HepG2 (cell line): ENCODE results near the gene STX10. TPM values are rescaled to one million over a fixed set of nuclear protein-coding genes. Genes with fewer than 3 reads are reported as not detected.
A peak's percentile ranks its signal among the peaks of the same experiment; 100 is the strongest.

ENCODE experiments used
- AGO1 ChIP-seq: fragments of 200-400 bp; formaldehyde crosslinking; IDR thresholded peaks from 2 replicates; pipeline ENCODE4 v1.6.1; 2017; ENCODE audit warnings: mild to moderate bottlenecking, low read depth, low read length, moderate library complexity; ENCODE audit not compliant: poor library complexity, severe bottlenecking
- AKNA ChIP-seq: sonication (generic); formaldehyde crosslinking; IDR thresholded peaks from 2 replicates; pipeline ENCODE4 v1.4.0; 2020; ENCODE audit warnings: missing genetic modification reagents, borderline replicate concordance
- ARNTL ChIP-seq: sonication (generic); formaldehyde crosslinking; IDR thresholded peaks from 2 replicates; pipeline ENCODE4 v1.4.0; 2020; ENCODE audit warnings: mild to moderate bottlenecking, missing genetic modification reagents
- CC2D1A ChIP-seq: sonication (generic); formaldehyde crosslinking; IDR thresholded peaks from 2 replicates; pipeline ENCODE4 v1.8.1; 2023; ENCODE audit warnings: mild to moderate bottlenecking, missing genetic modification reagents
- CEBPB ChIP-seq: IDR thresholded peaks from 2 replicates; pipeline ENCODE4 v1.6.1; 2011; ENCODE audit warnings: low read depth, low read length, improper control_type of control experiment, borderline replicate concordance
- DPF2 ChIP-seq: sonication (generic); formaldehyde crosslinking; IDR thresholded peaks from 2 replicates; pipeline ENCODE4 v1.4.0; 2020; ENCODE audit warnings: mild to moderate bottlenecking, low read depth, missing genetic modification reagents, borderline replicate concordance
- EHMT2 ChIP-seq: fragments of 200-600 bp; sonication (generic); IDR thresholded peaks from 2 replicates; pipeline ENCODE4 v1.7.0; 2017; ENCODE audit warnings: antibody characterized with exemption, low read depth, low read length, borderline replicate concordance
- FOSL1 ChIP-seq: sonication (generic); formaldehyde crosslinking; IDR thresholded peaks from 2 replicates; pipeline ENCODE4 v1.9.0; 2021; ENCODE audit warnings: missing genetic modification reagents, borderline replicate concordance
- GMEB2 ChIP-seq: IDR thresholded peaks from 2 replicates; pipeline ENCODE4 v1.6.1; 2016; ENCODE audit warnings: missing biosample characterization, missing genetic modification reagents, low read depth
- HOXA9 ChIP-seq: sonication (generic); formaldehyde crosslinking; IDR thresholded peaks from 2 replicates; pipeline ENCODE4 v1.8.1; 2022; ENCODE audit warnings: missing genetic modification reagents, mild to moderate bottlenecking, moderate library complexity, borderline replicate concordance
- KLF9 ChIP-seq: IDR thresholded peaks from 2 replicates; pipeline ENCODE4 v1.6.1; 2016; ENCODE audit warnings: low read depth
- MIXL1 ChIP-seq: IDR thresholded peaks from 2 replicates; pipeline ENCODE4 v1.6.1; 2016
- PLRG1 ChIP-seq: fragments of 450-650 bp; conservative IDR thresholded peaks from 2 replicates; pipeline ENCODE4 v1.6.1; 2016
- PRPF4 ChIP-seq: fragments of 200-400 bp; formaldehyde crosslinking; IDR thresholded peaks from 2 replicates; pipeline ENCODE4 v1.6.1; 2016; ENCODE audit warnings: low read length, low read depth; ENCODE audit not compliant: poor library complexity, severe bottlenecking
- RARG ChIP-seq: sonication (generic); formaldehyde crosslinking; IDR thresholded peaks from 2 replicates; pipeline ENCODE4 v1.4.0; 2020; ENCODE audit warnings: low read depth, mild to moderate bottlenecking, missing genetic modification reagents
- SIX1 ChIP-seq: sonication (generic); formaldehyde crosslinking; IDR thresholded peaks from 2 replicates; pipeline ENCODE4 v1.4.0; 2020; ENCODE audit warnings: missing genetic modification reagents, borderline replicate concordance
- TAF15 ChIP-seq: fragments of 200-400 bp; formaldehyde crosslinking; IDR thresholded peaks from one replicate; pipeline ENCODE4 v1.6.1; 2018; ENCODE audit warnings: mild to moderate bottlenecking, low read depth, low read length; ENCODE audit not compliant: poor library complexity, severe bottlenecking
- TBP ChIP-seq: sonication (generic); formaldehyde crosslinking; IDR thresholded peaks from 2 replicates; pipeline ENCODE4 v1.5.0; 2020; ENCODE audit warnings: missing genetic modification reagents
- XRCC5 ChIP-seq: fragments of 200-400 bp; formaldehyde crosslinking; optimal IDR thresholded peaks from 2 replicates; pipeline ENCODE3; 2017; ENCODE audit warnings: mild to moderate bottlenecking, low read length
- ZFP41 ChIP-seq: sonication (generic); formaldehyde crosslinking; IDR thresholded peaks from 2 replicates; pipeline ENCODE4 v1.4.0; 2020; ENCODE audit warnings: mild to moderate bottlenecking, missing genetic modification reagents, borderline replicate concordance
- ZGPAT ChIP-seq: IDR thresholded peaks from 2 replicates; pipeline ENCODE4 v1.6.1; 2016; ENCODE audit warnings: mild to moderate bottlenecking
- ZNF124 ChIP-seq: sonication (generic); formaldehyde crosslinking; IDR thresholded peaks from 2 replicates; pipeline ENCODE4 v1.4.0; 2020; ENCODE audit warnings: missing genetic modification reagents
- ZNF510 ChIP-seq: sonication (generic); formaldehyde crosslinking; IDR thresholded peaks from 2 replicates; pipeline ENCODE4 v1.4.0; 2020; ENCODE audit warnings: low read depth, mild to moderate bottlenecking, missing genetic modification reagents
- ZNF781 ChIP-seq: sonication (generic); formaldehyde crosslinking; IDR thresholded peaks from 2 replicates; pipeline ENCODE4 v1.5.1; 2020; ENCODE audit warnings: borderline replicate concordance, mild to moderate bottlenecking, missing genetic modification reagents; ENCODE audit errors: not compliant biosample characterization
- ZNF841 ChIP-seq: sonication (generic); formaldehyde crosslinking; IDR thresholded peaks from 2 replicates; pipeline ENCODE4 v1.8.1; 2023; ENCODE audit warnings: missing genetic modification reagents, borderline replicate concordance
- polyA plus RNA-seq, 8 experiments: library from polyadenylated mRNA; depleted of rRNA in 3 of 8; stranded (reverse) in 7 of 8; unstranded in 1 of 8; fragments of >200 nt; fragmentation: Illumina TruSeq in 4 of 8; extraction: Trizol in 4 of 8; gene quantifications; 2 replicates each; pipeline versions ENCODE4 v1.2.1 to v1.2.3, GENCODE V29; 2011 to 2016; ENCODE audit warnings: low read depth in 4 of 8, missing spikeins in 1 of 8, mixed read lengths in 1 of 8; ENCODE audit not compliant: insufficient read depth in 1 of 8
- total RNA-seq, 5 experiments: library from RNA; depleted of rRNA; stranded (reverse); fragments of >200 nt; fragmentation: Illumina TruSeq; extraction: Trizol; gene quantifications; 2 replicates each; pipeline ENCODE4 v1.2.3, GENCODE V29; 2016; ENCODE audit warnings: low read depth in 1 of 5

The STX10 gene
- total and polyA plus RNA-seq, 2 of the 13 experiments (the other 11 are each of a cell fraction or from before 2014, with no cell fraction given) = 47.9 to 66.4 TPM

- TF ChIP-seq GMEB2 (CRISPR knock-in tag) (no peak), TBP (CRISPR knock-in tag) (no peak), KLF9 (no peak), PLRG1 (no peak), TAF15 (no peak), MIXL1 (CRISPR knock-in tag) (no peak), CEBPB (no peak), AKNA (no peak), RARG (no peak), XRCC5 (peak; percentile 41), ARNTL (no peak), DPF2 (CRISPR knock-in tag) (peak; percentile 51; the same call in 1 of the 2 replicates), EHMT2 (no peak), SIX1 (CRISPR knock-in tag) (no peak), HOXA9 (no peak), PRPF4 (no peak), ZFP41 (CRISPR knock-in tag) (no peak), CC2D1A (no peak), ZNF510 (CRISPR knock-in tag) (no peak), ZNF781 (CRISPR knock-in tag) (no peak), ZNF124 (no peak), ZNF841 (CRISPR knock-in tag) (no peak), AGO1 (no peak), ZGPAT (CRISPR knock-in tag) (peak; percentile 50; the same call in 1 of the 2 replicates), FOSL1 (CRISPR knock-in tag) (no peak)
Observed at GRCh38 chr19:13128583-13128982, 21.6 kb downstream of the STX10 start (continued).
